HEK293 (cell line): Measurements from ENCODE around the gene SPRED2.

ENCODE experiments used
- CTCF ChIA-PET: fragments of 350-600 bp; formaldehyde crosslinking; extraction: SDS; loops from one replicate; lab custom pipeline; 2021; ENCODE audit warnings: antibody characterized with exemption; lab: Yijun Ruan, JAX
- POLR2A ChIA-PET: fragments of 300-600 bp; formaldehyde crosslinking; extraction: SDS; loops from one replicate; lab custom pipeline; 2020; ENCODE audit warnings: antibody characterized with exemption, inconsistent platforms; lab: Yijun Ruan, JAX
- H3K27ac ChIP-seq: fragments of 200-500 bp; sonication (Bioruptor generic); 2 replicates; pipeline ENCODE4 v1.5.1; 2014; ENCODE audit warnings: low read depth, low read length, control low read depth, inconsistent platforms; ENCODE audit errors: extremely low read depth
- H3K36me3 ChIP-seq, 2 experiments: fragments of 200-500 bp in 1 of 2; sonication (Bioruptor generic) in 1 of 2; 1 replicate in 1 of 2; 2 replicates in 1 of 2; pipeline ENCODE4 v1.5.1; 2014 to 2017; ENCODE audit warnings: inconsistent platforms in 2 of 2, low read length in 2 of 2; ENCODE audit not compliant: control insufficient read depth in 2 of 2, insufficient read depth in 1 of 2
- H3K4me1 ChIP-seq: fragments of 200-500 bp; sonication (Bioruptor generic); 2 replicates; pipeline ENCODE4 v1.5.1; 2014; ENCODE audit warnings: mild to moderate bottlenecking, low read length, inconsistent platforms; ENCODE audit not compliant: control insufficient read depth, insufficient read depth
- H3K4me3 ChIP-seq: 2 replicates; pipeline ENCODE4 v1.5.1; 2011; ENCODE audit warnings: low read depth, mild to moderate bottlenecking, control low read depth, low read length, moderate library complexity
- H3K9me3 ChIP-seq: fragments of 200-500 bp; sonication (Bioruptor generic); 2 replicates; pipeline ENCODE4 v1.5.1; 2014; ENCODE audit warnings: low read depth, low read length, inconsistent platforms; ENCODE audit not compliant: control insufficient read depth, insufficient read depth
- FEZF1 ChIP-seq: fragments of 450-650 bp; formaldehyde crosslinking; IDR thresholded peaks from 2 replicates; pipeline ENCODE4 v1.5.1; 2016; ENCODE audit warnings: missing biosample characterization, missing genetic modification characterization
- GLIS1 ChIP-seq: fragments of 450-650 bp; formaldehyde crosslinking; IDR thresholded peaks from 2 replicates; pipeline ENCODE4 v1.5.1; 2016; ENCODE audit warnings: missing biosample characterization, missing genetic modification characterization
- MZF1 ChIP-seq: fragments of 450-650 bp; formaldehyde crosslinking; IDR thresholded peaks from 2 replicates; pipeline ENCODE4 v1.5.1; 2017; ENCODE audit warnings: missing biosample characterization, missing genetic modification characterization, borderline replicate concordance
- OVOL3 ChIP-seq: fragments of 450-650 bp; formaldehyde crosslinking; IDR thresholded peaks from 2 replicates; pipeline ENCODE4 v1.5.1; 2016; ENCODE audit warnings: missing biosample characterization, missing genetic modification characterization
- PATZ1 ChIP-seq: fragments of 450-650 bp; formaldehyde crosslinking; IDR thresholded peaks from 2 replicates; pipeline ENCODE4 v1.5.1; 2016; ENCODE audit warnings: missing biosample characterization, missing genetic modification characterization
- PRDM1 ChIP-seq: fragments of 450-650 bp; formaldehyde crosslinking; IDR thresholded peaks from 2 replicates; pipeline ENCODE4; 2016; ENCODE audit warnings: missing biosample characterization, missing genetic modification characterization
- PRDM4 ChIP-seq: fragments of 450-650 bp; formaldehyde crosslinking; IDR thresholded peaks from 2 replicates; pipeline ENCODE4 v1.5.1; 2017; ENCODE audit warnings: missing biosample characterization, missing genetic modification characterization
- PRDM6 ChIP-seq: fragments of 450-650 bp; formaldehyde crosslinking; IDR thresholded peaks from 2 replicates; pipeline ENCODE4 v1.5.1; 2017; ENCODE audit warnings: missing biosample characterization, missing genetic modification characterization
- ZBTB48 ChIP-seq: fragments of 450-650 bp; formaldehyde crosslinking; IDR thresholded peaks from 2 replicates; pipeline ENCODE4 v1.5.1; 2016; ENCODE audit warnings: missing biosample characterization, missing genetic modification characterization
- ZFP3 ChIP-seq: fragments of 450-650 bp; formaldehyde crosslinking; IDR thresholded peaks from 2 replicates; pipeline ENCODE4 v1.5.1; 2016; ENCODE audit warnings: low read depth, missing biosample characterization, missing genetic modification characterization
- ZNF155 ChIP-seq: fragments of 450-650 bp; formaldehyde crosslinking; IDR thresholded peaks from 2 replicates; pipeline ENCODE4 v1.5.1; 2016; ENCODE audit warnings: missing biosample characterization, missing genetic modification characterization
- ZNF239 ChIP-seq: fragments of 450-650 bp; formaldehyde crosslinking; IDR thresholded peaks from 2 replicates; pipeline ENCODE4 v1.5.1; 2016; ENCODE audit warnings: missing biosample characterization, missing genetic modification characterization
- ZNF626 ChIP-seq: fragments of 450-650 bp; sonication (Bioruptor Pico); formaldehyde crosslinking; IDR thresholded peaks from 2 replicates; pipeline ENCODE4 v1.5.1; 2018; ENCODE audit warnings: missing biosample characterization, missing genetic modification characterization, inconsistent platforms
- ZNF639 ChIP-seq: fragments of 450-650 bp; formaldehyde crosslinking; IDR thresholded peaks from 2 replicates; pipeline ENCODE4 v1.5.1; 2016; ENCODE audit warnings: missing biosample characterization, missing genetic modification characterization
- ZNF660 ChIP-seq: fragments of 450-650 bp; IDR thresholded peaks from 2 replicates; pipeline ENCODE4 v1.5.1; 2018; ENCODE audit warnings: missing biosample characterization, mild to moderate bottlenecking, missing genetic modification characterization
- ZNF76 ChIP-seq: fragments of 450-650 bp; formaldehyde crosslinking; IDR thresholded peaks from 2 replicates; pipeline ENCODE4; 2016; ENCODE audit warnings: low read depth, missing biosample characterization, missing genetic modification characterization, borderline replicate concordance
- ZNF777 ChIP-seq: fragments of 450-650 bp; formaldehyde crosslinking; IDR thresholded peaks from 2 replicates; pipeline ENCODE4 v1.5.1; 2017; ENCODE audit warnings: missing biosample characterization, missing genetic modification characterization, borderline replicate concordance

The SPRED2 gene

GRCh38 chr2:65465124-65465523 lies 32.7 kb upstream of the SPRED2 start (continued):
- TF ChIP-seq PATZ1 (tag by site-specific recombination) (no peak), ZFP3 (no peak), PRDM1 (tag by site-specific recombination) (no peak), GLIS1 (no peak), ZNF639 (tag by site-specific recombination) (no peak), ZNF660 (tag by site-specific recombination) (no peak), ZNF777 (tag by site-specific recombination) (no peak), PRDM6 (tag by site-specific recombination) (no peak), ZNF239 (no peak), FEZF1 (tag by site-specific recombination) (no peak)

GRCh38 chr2:65464604-65465003 lies 32.2 kb upstream of the SPRED2 start:
- ChIA-PET POLR2A (interaction anchor here (0.6 kb wide), 1 partner anchor 34 kb away, joined by 5 read pairs; no protein-coding TSS in a partner anchor), CTCF (no interaction called here)
- H3K4me1 ChIP-seq, result no peaks in the 10 kb centered on the region
- no peaks in the 10 kb centered on the region for H3K9me3 ChIP-seq
- no peak overlapping the region for H3K27ac ChIP-seq
- H3K4me3 ChIP-seq, result no peak overlapping the region
- TF ChIP-seq ZBTB48 (tag by site-specific recombination) (no peak), OVOL3 (no peak), ZNF626 (tag by site-specific recombination) (no peak), ZNF76 (tag by site-specific recombination) (no peak)
- no peaks in the 10 kb centered on the region for H3K36me3 ChIP-seq

- H3K4me1 ChIP-seq, result no peaks in the 10 kb centered on the region; the same call in 1 of the 2 replicates
- TF ChIP-seq PRDM4 (tag by site-specific recombination) (no peak), ZNF155 (no peak), MZF1 (tag by site-specific recombination) (no peak)
- H3K9me3 ChIP-seq, result no peaks in the 10 kb centered on the region
- no peak overlapping the region for H3K27ac ChIP-seq
- H3K36me3 ChIP-seq, result no peaks in the 10 kb centered on the region
- POLR2A ChIA-PET, result no interaction called here
- no peak overlapping the region for H3K4me3 ChIP-seq
- CTCF ChIA-PET, result no interaction called here
These were observed 26.6 kb upstream of the SPRED2 start for GRCh38 chr2:65458999-65459398.
